KOPT-K1 (cell line): Measurements from ENCODE around the gene JUN.

ENCODE experiments used
- H3K27ac ChIP-seq: fragments of 200-600 bp; sonication (generic); 2 replicates; pipeline ENCODE4 v1.5.1; 2016; ENCODE audit warnings: antibody characterized with exemption, mild to moderate bottlenecking, low read depth, low read length; ENCODE audit not compliant: poor library complexity, severe bottlenecking
- H3K36me3 ChIP-seq: fragments of 200-600 bp; sonication (generic); 2 replicates; pipeline ENCODE4 v1.5.1; 2017; ENCODE audit warnings: antibody characterized with exemption, mild to moderate bottlenecking, low read length, moderate library complexity; ENCODE audit not compliant: insufficient read depth
- H3K9me3 ChIP-seq: fragments of 200-600 bp; sonication (generic); 2 replicates; pipeline ENCODE4 v1.5.1; 2017; ENCODE audit warnings: antibody characterized with exemption, low read length, mild to moderate bottlenecking; ENCODE audit not compliant: insufficient read depth, poor library complexity, severe bottlenecking

JUN gene

DNA sequence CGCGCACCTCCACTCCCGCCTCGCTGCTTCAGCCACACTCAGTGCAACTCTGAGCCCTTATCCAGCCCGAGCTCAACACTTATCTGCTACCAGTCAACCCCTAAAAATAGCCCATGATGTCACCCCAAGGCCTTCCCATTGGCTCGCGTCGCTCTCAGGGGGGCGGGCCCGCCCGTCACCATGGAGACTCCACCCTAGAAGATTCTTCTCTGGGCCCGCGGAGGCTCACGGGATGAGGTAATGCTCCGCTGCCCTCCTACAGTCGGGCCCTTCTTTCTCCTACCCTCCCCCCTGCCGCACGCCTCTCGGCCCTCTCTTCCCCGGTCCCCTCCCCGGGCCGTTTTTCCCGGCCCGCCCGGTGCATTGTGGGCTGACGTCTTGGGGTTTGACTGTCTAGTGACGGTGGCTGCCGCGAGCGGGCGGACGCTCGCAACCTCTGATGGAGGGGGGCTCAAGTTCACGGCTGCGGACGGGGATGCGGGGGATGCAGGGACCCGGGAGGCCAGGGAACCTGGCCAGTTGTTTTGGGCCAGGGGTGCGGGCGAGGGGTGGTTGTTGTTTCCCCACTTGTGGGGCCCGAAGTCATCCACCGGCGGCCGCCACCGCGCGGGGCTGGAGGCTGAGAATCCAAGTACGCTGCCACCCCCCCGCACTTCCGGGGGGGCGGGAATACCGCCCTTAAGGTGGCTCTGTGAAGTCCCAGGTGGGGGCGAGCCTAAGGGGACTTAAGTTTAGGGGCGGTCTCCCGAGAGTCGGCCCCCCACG lies at the start of gene JUN:
TSS of gene JUN (minus strand) at position 55 of the 765 bp plus-strand sequence. CDS start 977 bp downstream, outside the sequence.
- H3K9me3 ChIP-seq, result peaks cover 4% of the 10 kb centered on the region
- no peaks in the 10 kb centered on the region for H3K36me3 ChIP-seq
- H3K27ac ChIP-seq, result peak within 1 kb of the TSS; percentile 52

DNA sequence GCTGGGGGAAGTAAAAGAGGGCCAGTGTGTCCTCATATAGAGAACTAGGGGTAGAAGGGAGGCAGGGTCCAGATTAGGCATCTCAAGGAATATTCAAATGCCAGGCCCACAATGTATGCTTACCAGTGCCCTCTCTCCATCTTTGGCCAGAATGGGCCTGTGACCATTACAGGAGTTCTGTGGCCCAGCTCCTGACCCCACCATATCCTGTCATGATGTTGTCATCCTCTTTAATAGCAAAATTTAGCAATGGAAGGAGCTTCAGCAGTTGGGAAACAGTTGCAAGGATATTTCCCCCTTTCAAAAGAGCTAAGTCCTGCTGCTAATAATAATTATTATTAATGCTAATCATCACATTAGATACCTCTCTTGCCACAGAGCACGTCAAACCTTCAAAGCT lies 49.3 kb upstream of the JUN start:
- Histone ChIP-seq H3K36me3 (no peaks in the 10 kb centered on the region), H3K9me3 (peaks cover 4% of the 10 kb centered on the region), H3K27ac (no peak overlapping the region)

GRCh38 chr1:58830291-58830690 lies 46.4 kb upstream of the JUN start:
- H3K36me3 ChIP-seq, result no peaks in the 10 kb centered on the region
- H3K9me3 ChIP-seq, result peaks cover 20% of the 10 kb centered on the region
- H3K27ac ChIP-seq, result no peak overlapping the region

DNA sequence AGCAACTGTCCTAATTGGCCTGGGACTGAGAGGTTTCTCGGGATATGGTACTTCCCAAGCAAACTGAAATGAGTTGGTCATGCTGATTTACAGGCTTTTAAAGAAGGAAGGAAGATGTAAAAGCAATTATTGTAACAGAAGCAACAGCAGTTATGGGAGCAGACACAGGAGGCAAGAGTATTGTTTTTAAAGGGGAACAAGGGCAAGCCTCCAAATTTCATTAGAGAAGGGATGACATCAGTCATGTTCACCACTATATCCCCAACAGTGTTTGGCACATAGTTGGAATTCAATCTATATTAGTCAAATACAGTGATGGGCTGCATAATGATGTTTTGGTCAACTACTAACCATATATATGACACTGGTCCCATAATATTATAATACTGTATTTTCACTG lies 46.0 kb upstream of the JUN start:
- no peak overlapping the region for H3K27ac ChIP-seq
- peaks cover 20% of the 10 kb centered on the region for H3K9me3 ChIP-seq
- H3K36me3 ChIP-seq, result no peaks in the 10 kb centered on the region

GRCh38 chr1:58827298-58827697 lies 43.5 kb upstream of the JUN start:
- H3K36me3 ChIP-seq, result no peaks in the 10 kb centered on the region
- no peak overlapping the region for H3K27ac ChIP-seq
- H3K9me3 ChIP-seq, result peaks cover 20% of the 10 kb centered on the region

DNA sequence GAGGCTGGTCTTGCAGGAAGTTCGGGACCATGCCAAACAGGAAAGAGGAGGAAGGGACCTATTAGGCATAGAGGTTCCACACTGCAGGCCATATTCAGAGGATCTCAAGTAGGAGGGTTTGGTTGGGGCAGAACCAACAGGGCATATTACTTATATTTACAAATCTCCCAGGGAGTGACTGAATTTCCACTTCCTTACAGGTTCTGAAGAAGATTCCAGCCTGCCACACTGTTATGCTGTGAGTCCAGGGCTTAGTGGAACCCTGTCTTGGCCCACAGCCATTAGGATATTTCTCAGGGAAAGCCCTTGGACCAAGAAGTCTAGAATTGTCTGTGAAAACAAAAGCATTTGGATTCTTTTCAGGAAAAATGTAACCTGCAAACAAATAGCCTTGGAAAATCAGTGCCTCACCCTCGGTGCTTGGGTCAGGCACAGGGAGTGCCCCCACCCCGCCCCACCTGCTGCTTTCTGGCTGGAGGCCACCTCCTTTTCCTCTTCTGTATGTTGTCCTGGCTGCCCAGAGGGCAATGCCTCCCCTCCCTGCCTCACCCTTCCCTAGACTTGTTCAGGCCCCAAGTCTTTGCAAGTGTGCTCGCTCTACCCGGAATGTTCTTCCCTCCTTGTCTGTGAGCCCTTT lies 41.0 kb upstream of the JUN start:
- no peak overlapping the region for H3K27ac ChIP-seq
- H3K36me3 ChIP-seq, result no peaks in the 10 kb centered on the region
- peaks cover 20% of the 10 kb centered on the region for H3K9me3 ChIP-seq

DNA sequence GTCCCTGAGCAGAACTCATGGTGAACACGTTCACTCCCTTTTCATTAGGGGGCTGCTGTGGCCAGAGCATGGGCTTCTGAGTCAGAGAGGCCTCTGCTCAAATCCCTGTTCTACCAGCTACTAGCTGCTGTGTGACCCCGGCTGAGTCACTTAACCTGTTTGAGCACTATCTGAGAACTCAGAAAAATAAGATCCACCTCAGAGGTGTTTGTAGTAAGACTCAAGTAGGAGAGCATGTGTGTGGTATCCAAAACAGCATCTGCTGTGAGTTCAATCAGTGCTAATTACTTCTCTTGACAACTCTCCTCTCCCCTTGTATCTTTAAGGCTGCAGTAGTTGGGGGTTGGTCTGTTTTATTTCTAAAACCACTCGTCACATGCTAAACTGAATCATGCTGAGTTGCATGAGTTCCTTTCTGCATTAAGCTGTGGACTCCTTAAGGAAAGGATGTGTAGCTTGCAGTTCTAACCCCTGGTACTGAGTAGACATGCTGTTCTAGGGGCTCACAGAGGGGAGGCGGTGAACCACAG lies 39.7 kb upstream of the JUN start:
- Histone ChIP-seq H3K36me3 (no peaks in the 10 kb centered on the region), H3K27ac (no peak overlapping the region), H3K9me3 (peaks cover 20% of the 10 kb centered on the region)

DNA sequence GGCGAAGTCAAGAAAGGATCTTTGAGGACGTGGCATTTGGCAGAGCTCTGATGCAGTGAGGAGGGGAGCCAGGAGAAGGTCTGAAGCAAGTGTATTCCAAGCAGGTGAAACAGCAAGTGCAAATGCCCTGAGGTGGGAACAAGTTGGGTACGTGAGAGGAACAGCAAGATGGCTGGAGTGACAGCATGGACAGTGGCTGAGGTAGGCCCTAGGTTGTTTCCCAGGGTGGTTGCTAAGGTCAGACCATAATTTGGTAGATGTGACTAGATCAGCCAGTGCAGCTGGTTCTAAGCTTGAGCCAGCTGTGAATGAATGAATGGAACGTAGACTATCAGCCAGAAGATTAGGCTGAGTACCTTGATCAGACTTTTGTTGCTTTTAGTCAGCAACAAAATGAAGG lies 37.5 kb upstream of the JUN start:
- Histone ChIP-seq H3K27ac (no peak overlapping the region), H3K36me3 (no peaks in the 10 kb centered on the region), H3K9me3 (no peaks in the 10 kb centered on the region)

GRCh38 chr1:58818976-58819375 lies 35.1 kb upstream of the JUN start:
- no peak overlapping the region for H3K27ac ChIP-seq

DNA sequence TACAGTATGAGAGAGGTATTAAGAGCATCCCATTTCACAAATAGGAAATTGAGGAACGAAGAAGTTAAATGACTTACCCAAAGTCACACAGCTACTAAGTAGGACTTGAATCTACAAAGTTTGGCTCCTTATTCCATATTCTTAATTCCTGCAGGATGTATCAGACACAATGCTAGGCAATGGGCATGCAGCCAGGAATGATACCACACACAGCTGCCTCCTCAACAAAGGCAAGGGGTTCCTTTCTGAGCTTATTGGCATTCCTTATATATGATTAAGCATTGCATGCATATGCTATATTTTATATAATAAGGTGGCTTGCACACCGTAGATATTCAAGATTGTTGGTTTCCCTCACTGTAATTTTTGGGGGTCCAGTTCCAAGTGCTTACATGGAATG lies 34.2 kb upstream of the JUN start:
- H3K36me3 ChIP-seq, result no peaks in the 10 kb centered on the region
- H3K9me3 ChIP-seq, result no peaks in the 10 kb centered on the region
- no peak overlapping the region for H3K27ac ChIP-seq

More at GRCh38 chr1:58818976-58819375, 35.1 kb upstream of the JUN start:
- no peaks in the 10 kb centered on the region for H3K9me3 ChIP-seq
- no peaks in the 10 kb centered on the region for H3K36me3 ChIP-seq

GRCh38 chr1:58816747-58817221 lies 32.9 kb upstream of the JUN start:
- peak overlapping the region; percentile 79 for H3K27ac ChIP-seq
- H3K36me3 ChIP-seq, result no peaks in the 10 kb centered on the region

DNA sequence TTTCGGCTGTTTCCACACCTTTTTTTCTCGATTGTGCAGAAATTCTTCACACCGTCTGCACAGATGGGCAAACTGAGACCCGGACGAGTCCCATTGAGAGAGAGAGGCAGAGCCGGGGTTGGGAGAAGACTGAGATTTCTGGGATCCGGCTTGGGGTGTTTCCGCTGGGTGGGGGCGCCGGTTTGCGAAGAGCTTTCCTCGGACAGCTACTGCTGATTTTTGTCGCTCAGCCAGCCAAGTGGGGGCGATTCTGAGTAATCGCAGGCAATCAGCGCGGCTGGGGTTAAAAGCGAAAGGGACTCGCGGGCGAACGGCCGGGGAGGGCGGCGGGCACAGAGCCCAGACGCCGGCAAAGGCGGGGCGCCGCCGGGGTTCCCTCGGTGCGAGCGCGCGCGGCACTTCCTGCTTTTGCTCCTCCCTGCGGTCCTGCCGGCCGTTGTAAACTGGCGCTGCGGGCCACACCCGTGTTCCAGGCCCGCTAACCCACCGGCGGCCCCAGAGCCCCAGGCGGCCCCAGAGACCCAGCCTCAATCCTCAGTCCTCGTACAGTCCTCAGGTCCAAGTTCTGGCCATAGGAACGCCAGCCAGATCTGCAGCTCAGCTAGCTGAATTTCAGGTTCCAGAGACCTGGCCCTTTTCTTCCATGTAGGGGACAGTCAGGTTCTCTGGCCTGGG lies 32.4 kb upstream of the JUN start:
- Histone ChIP-seq H3K36me3 (no peaks in the 10 kb centered on the region), H3K27ac (peak overlapping the region; percentile 79), H3K9me3 (no peaks in the 10 kb centered on the region)

More at GRCh38 chr1:58816747-58817221, 32.9 kb upstream of the JUN start:
- no peaks in the 10 kb centered on the region for H3K9me3 ChIP-seq

DNA sequence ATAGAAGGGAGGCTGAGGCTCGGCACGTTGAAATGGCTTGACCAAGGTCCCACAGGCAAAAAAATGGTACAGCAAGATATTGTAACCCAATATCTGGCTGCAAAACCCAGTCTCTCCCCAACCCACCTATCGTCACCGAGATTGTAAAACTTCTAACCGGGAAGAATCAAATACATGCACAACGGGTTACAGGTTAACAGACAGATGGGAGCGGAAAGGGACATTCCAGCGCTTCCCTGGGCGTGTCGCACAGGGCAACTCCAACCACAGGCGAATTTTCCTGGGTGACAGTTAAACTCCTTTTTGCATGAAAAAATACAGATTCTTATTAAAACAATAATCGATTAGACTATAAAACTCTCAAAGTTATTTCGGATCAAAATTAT lies 31.8 kb upstream of the JUN start:
- Histone ChIP-seq H3K36me3 (no peaks in the 10 kb centered on the region), H3K9me3 (no peaks in the 10 kb centered on the region), H3K27ac (peak overlapping the region; percentile 79)

GRCh38 chr1:58815069-58815685 lies 31.3 kb upstream of the JUN start:
- Histone ChIP-seq H3K36me3 (no peaks in the 10 kb centered on the region), H3K9me3 (no peaks in the 10 kb centered on the region), H3K27ac (no peak overlapping the region)
